IgD-negative memory B cell (primary cell): ENCODE results near the gene PF4V1. TPM values are rescaled to one million over a fixed set of nuclear protein-coding genes. Genes with fewer than 3 reads are reported as not detected.

ENCODE experiments used
- H3K27ac Mint-ChIP-seq, 3 donors: one replicate each; pipeline ENCODE4 v1.8.0; 2020 to 2022; ENCODE audit warnings: mild to moderate bottlenecking in 3 of 3, mixed read lengths in 3 of 3, moderate library complexity in 1 of 3
- H3K27me3 Mint-ChIP-seq: one replicate; pipeline ENCODE4 v1.8.0; 2021; ENCODE audit warnings: mixed read lengths
- H3K36me3 Mint-ChIP-seq: one replicate; pipeline ENCODE4 v1.8.0; 2020; ENCODE audit warnings: mild to moderate bottlenecking, mixed read lengths
- H3K4me1 Mint-ChIP-seq, 3 donors: one replicate each; pipeline ENCODE4 v1.8.0; 2020 to 2022; ENCODE audit warnings: mixed read lengths in 3 of 3, mild to moderate bottlenecking in 1 of 3
- H3K4me3 Mint-ChIP-seq, 4 donors: one replicate each; pipeline ENCODE4 v1.8.0; 2020 to 2022; ENCODE audit warnings: mild to moderate bottlenecking in 4 of 4, mixed read lengths in 4 of 4, moderate library complexity in 3 of 4
- H3K9me3 Mint-ChIP-seq, 3 donors: one replicate each; pipeline ENCODE4 v1.8.0; 2020 to 2021; ENCODE audit warnings: mixed read lengths in 3 of 3, mild to moderate bottlenecking in 1 of 3
- polyA plus RNA-seq: library from polyadenylated mRNA; unstranded; fragments of 300-500 nt; fragmentation: Illumina TruSeq; gene quantifications from one replicate; pipeline ENCODE4 v1.2.3, GENCODE V29; 2021

Gene PF4V1
- polyA plus RNA-seq, 1 donor from 2014 or later = not detected

DNA sequence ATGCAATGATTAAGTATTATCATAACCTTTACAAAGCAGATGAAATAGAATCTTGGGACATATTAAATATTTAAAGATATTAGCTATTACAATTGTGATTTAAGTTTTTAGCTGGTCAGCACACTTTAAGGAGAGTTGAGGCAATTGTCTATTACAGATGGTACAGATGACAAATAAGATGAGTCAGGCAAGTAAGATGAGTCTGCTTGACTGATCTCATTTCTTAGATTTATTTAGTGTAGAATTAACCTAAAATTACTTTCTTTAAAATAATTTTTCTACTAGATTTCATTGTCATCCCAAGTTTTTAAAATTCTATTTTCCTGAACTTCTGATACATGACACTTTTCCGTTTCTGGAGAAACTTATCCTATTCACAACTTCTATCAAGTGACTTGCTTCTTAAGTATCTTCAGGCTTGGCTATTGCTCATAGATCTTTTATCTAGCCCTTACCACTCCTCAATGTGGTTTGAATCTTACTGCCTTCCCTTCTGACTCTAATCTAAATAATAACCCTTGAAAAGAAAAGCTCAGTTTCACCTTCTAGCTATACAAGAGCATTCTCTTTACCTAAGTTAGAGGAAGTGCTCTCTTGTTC lies 49.0 kb downstream of the PF4V1 start:
- Mint-ChIP-seq H3K36me3 (peaks cover 4% of the 10 kb centered on the region), H3K4me1 (no peaks in the 10 kb centered on the region), H3K27ac (no peak overlapping the region), H3K4me3 (no peak overlapping the region), H3K27me3 (peaks cover 3% of the 10 kb centered on the region), H3K9me3 (peaks cover 0 to 2% (median 0%) of the 10 kb centered on the region in 3 donors)

DNA sequence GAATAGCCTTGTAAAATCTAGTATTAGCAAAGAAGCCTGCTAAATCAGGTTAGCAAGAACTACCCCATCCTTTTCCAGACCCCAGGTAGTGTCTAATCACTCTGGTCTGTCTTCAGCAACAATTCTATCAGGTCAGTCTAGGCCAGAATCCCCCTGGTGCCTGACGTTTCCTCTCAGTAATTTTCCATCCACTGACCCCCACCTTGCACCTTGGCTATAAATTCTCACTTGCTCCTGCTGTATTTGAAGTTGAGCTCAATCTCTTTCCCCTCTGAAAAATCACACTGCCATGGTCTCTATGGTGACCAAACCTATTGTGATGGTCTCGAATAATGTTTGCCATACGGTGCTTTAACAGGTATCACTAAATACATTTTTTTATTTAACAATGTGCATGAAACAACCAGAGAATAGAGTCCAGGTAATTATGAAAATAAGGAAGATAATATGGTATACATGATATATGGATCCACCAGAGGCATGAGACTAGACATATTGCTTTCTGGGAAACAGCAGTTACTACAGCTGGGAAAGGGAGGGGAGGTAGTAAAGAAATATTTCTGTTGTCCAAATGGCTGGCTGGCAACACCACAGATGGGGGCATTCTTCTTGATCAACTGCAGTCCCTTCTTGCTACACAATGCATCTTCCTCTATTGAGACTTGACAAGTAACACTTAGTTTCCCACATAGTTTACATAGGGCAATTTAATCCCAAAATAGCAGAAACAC lies 49.9 kb downstream of the PF4V1 start:
- H3K4me3 Mint-ChIP-seq = no peak overlapping the region
- peaks cover 0 to 2% (median 0%) of the 10 kb centered on the region in 3 donors for H3K9me3 Mint-ChIP-seq
- peaks cover 4% of the 10 kb centered on the region for H3K36me3 Mint-ChIP-seq
- H3K27ac Mint-ChIP-seq = no peak overlapping the region
- peaks cover 3% of the 10 kb centered on the region for H3K27me3 Mint-ChIP-seq
- no peaks in the 10 kb centered on the region for H3K4me1 Mint-ChIP-seq

Other genes starting within 250 kb of the PF4V1 start
- gene RASSF6, start 232.9 kb upstream of the PF4V1 start, polyA plus RNA-seq = 10.8 TPM
- gene CXCL8, start 112.7 kb upstream of the PF4V1 start, polyA plus RNA-seq = 0.74 TPM
- gene CXCL6, start 16.6 kb upstream of the PF4V1 start, polyA plus RNA-seq = not detected
- not detected for gene CXCL1, start 16.1 kb downstream of the PF4V1 start, polyA plus RNA-seq
- 16.3 TPM for gene PF4, start 128.7 kb downstream of the PF4V1 start, polyA plus RNA-seq
- 65.7 TPM for gene PPBP, start 134.9 kb downstream of the PF4V1 start, polyA plus RNA-seq
- gene CXCL5, start 145.4 kb downstream of the PF4V1 start, polyA plus RNA-seq = 0.38 TPM
- gene CXCL3, start 185.4 kb downstream of the PF4V1 start, polyA plus RNA-seq = not detected
- gene CXCL2, start 245.9 kb downstream of the PF4V1 start, polyA plus RNA-seq = not detected